ENCODE results near the gene CYSRT1.

Gene CYSRT1

DNA sequence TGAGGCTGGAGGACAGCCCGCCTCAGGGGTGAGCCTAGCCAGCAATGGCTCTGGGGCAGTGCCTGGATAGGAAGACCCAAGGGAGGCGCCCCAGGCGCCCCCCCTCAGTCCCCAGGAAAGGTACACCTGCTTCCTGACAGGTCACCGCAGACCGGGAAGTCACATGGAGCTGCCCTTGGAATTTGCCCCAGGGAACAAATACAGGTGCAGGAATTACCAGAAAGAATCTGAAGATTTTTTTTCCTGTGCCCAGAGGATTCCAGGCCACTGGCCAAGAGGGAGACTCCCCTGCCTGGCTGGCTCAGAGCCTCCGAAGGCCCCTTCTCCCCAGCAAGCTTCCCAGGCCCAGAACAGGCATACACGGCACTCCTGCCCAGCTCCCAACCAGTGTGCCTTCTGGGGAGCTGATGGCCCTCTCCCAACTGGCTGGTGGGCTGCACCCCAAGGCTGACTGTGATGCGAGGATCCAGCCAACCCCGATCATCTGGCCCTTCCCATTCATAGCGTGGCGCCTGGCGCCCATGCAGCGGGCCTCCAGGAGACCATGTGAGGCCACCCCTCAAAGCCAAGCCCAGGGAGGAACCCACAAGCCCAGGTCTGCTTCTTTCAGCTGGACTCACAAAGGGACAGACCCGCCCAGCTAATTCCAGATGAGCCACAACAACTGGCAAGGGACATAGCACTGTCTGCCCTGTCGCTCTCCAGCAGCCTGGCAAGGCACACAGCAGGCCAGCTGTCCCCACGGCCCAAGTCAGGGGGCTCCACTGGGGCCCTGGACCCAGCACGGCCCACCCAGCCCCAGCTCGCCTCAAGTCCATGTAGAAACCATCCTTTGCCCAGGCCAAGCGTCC is 26.7 kb upstream of the CYSRT1 start:
- TF ChIP-seq, protein P1, sequence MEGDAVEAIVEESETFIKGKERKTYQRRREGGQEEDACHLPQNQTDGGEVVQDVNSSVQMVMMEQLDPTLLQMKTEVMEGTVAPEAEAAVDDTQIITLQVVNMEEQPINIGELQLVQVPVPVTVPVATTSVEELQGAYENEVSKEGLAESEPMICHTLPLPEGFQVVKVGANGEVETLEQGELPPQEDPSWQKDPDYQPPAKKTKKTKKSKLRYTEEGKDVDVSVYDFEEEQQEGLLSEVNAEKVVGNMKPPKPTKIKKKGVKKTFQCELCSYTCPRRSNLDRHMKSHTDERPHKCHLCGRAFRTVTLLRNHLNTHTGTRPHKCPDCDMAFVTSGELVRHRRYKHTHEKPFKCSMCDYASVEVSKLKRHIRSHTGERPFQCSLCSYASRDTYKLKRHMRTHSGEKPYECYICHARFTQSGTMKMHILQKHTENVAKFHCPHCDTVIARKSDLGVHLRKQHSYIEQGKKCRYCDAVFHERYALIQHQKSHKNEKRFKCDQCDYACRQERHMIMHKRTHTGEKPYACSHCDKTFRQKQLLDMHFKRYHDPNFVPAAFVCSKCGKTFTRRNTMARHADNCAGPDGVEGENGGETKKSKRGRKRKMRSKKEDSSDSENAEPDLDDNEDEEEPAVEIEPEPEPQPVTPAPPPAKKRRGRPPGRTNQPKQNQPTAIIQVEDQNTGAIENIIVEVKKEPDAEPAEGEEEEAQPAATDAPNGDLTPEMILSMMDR (IDR thresholded peaks at IDR 0.05; ENCODE audit: unreplicated experiment in 3 of 3), result no peak
- Mint-ChIP-seq H3K4me1 (peaks cover 7% of the 10 kb centered on the region), H3K27ac (no peak overlapping the region), H3K27me3 (ENCODE audit: low read depth) (no peaks in the 10 kb centered on the region), H3K9me3 (no peaks in the 10 kb centered on the region), H3K4me3 (peak overlapping the region; percentile 68 to 89 (median 77)), H3K36me3 (ENCODE audit: low read depth) (no peaks in the 10 kb centered on the region)

DNA sequence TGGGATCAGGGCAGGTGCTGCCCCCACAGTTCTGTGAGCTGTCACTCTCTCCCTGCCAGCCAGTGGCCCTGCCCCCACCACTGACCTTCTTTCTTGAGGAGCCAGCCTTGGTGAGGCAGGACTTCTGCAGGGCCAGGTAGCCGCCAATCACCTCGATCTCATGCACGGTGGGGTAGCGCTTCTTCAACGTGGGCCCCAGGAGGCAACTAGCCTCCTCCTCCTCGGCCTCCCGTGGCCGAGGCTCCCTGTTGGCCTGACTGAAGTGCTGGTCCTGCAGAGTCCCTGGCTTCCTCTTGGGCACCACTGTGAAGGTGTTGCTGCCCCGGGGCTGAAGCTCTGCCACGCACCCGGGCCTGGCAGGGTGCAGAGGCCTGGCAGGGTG is 26.1 kb upstream of the CYSRT1 start:
- H3K27me3 Mint-ChIP-seq (ENCODE audit: low read depth), result no peaks in the 10 kb centered on the region
- TF ChIP-seq, protein P1 (IDR thresholded peaks at IDR 0.05; ENCODE audit: unreplicated experiment in 3 of 3), result no peak
- H3K27ac Mint-ChIP-seq, result no peak overlapping the region
- no peaks in the 10 kb centered on the region for H3K9me3 Mint-ChIP-seq
- no peaks in the 10 kb centered on the region for H3K36me3 Mint-ChIP-seq (ENCODE audit: low read depth)
- peaks cover 7% of the 10 kb centered on the region for H3K4me1 Mint-ChIP-seq
- peak overlapping the region; percentile 68 to 89 (median 77) for H3K4me3 Mint-ChIP-seq

- Mint-ChIP-seq H3K27me3 (ENCODE audit: low read depth) (no peaks in the 10 kb centered on the region), H3K36me3 (ENCODE audit: low read depth) (no peaks in the 10 kb centered on the region), H3K27ac (no peak overlapping the region), H3K4me1 (peaks cover 12% of the 10 kb centered on the region), H3K9me3 (no peaks in the 10 kb centered on the region), H3K4me3 (peak overlapping the region; percentile 89 to 92 (median 90))
- TF ChIP-seq, protein P1 (IDR thresholded peaks at IDR 0.05; ENCODE audit: unreplicated experiment in 3 of 3), result no peak
Observed at GRCh38 chr9:137199411-137200121, 25.4 kb upstream of the CYSRT1 start.

DNA sequence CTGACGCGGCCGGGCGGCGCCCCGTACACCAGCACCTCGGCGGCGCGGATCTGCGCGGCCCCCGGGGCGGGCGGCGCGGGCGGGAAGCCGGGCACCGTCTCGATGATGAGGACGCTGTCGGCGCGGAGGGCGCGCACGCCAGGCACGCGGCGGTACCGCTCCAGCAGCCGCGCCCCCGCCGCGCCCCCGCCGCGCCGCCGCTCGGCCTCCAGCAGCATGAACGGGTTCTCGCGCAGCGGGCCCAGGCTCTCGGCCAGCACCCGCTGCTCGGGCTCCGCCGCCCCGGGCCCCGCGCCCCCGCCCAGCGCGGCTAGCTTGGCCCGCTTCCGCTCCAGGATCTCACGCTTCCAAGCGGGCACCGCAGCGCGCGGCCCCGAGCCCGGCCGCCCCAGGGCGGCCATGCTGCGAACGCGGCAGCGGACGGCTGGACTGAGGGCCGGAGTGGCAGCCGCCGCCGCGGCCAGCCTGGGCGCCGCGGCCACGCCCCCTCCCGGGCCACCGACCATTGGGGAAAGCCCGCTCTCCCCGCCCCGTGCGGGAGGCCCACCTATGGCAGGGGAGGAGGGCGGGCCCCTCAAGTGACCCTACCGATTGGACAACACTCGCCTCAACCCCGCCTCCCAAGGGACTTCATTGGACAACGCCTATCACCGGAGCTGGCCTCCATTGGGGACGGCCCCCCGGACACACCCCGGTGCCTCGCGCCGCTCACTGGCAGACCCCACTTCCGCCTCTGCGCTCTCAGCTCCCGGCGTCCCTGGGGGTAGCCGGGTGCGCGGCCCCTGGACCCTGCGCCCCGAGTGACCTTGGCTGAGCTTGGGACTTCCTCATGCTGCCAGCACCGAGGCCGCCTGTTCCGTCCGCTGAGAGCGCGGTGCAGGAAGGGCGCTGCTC is 24.4 kb upstream of the CYSRT1 start, which contains the start of gene TPRN:
Gene TPRN (minus strand): TSS at position 431 of the 894 bp plus-strand sequence. CDS start 30 bp downstream, at position 401.
- Mint-ChIP-seq H3K27ac (peak within 1 kb of the TSS in 1 of 3 experiments; percentile 28), H3K4me1 (peaks cover 12% of the 10 kb centered on the region), H3K36me3 (ENCODE audit: low read depth) (no peaks in the 10 kb centered on the region), H3K27me3 (ENCODE audit: low read depth) (peaks cover 4% of the 10 kb centered on the region), H3K4me3 (peak within 1 kb of the TSS; percentile 89 to 92 (median 90)), H3K9me3 (no peaks in the 10 kb centered on the region)
- TF ChIP-seq, protein P1 (IDR thresholded peaks at IDR 0.05; ENCODE audit: unreplicated experiment in 3 of 3), result no peak

DNA sequence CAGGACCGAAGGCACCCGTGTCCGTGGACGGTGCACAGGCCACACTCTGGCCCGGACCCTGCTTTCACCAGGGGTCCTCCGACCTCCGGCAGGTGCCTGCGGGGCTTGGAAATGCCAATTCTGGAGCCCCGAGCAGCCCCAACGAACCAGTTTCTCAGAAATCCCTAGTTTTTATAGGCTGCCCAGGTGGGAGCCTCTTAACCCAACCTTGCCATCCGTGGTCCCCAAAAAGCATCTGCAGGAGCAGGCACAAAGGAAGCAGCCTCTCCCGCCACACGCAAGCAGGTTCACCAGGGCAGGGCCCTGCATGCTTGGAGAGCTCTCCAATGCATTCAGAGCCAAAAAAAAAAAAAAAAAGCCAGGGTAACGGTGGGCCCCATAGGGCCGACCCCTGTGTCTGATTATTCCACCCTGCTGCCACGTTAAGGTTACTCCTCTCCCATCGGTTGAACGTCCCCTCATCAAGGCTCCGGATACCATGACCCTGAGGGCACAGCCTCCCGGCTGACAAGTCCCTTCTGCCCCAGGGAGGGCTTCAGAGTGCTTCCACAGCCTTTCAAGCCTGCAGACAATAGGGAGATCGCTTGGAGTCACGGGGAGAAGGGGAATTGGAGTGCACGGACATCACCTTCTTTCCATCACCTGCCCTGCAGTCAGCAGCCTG is 23.6 kb upstream of the CYSRT1 start:
- Mint-ChIP-seq H3K27me3 (ENCODE audit: low read depth) (peaks cover 4% of the 10 kb centered on the region), H3K9me3 (no peaks in the 10 kb centered on the region), H3K27ac (peak overlapping the region in 1 of 3 experiments; percentile 28), H3K4me1 (peaks cover 14% of the 10 kb centered on the region), H3K36me3 (ENCODE audit: low read depth) (no peaks in the 10 kb centered on the region), H3K4me3 (peak overlapping the region; percentile 85 to 87 (median 86))
- TF ChIP-seq, protein P1 (IDR thresholded peaks at IDR 0.05; ENCODE audit: unreplicated experiment in 3 of 3), result no peak
